T-helper 1 cell (primary cell): ENCODE data around the gene TMEM91.
"Not testable (repeated sequence)": the region's sequence is repeated elsewhere in the genome, so short reads cannot be mapped to it uniquely, and the experiment has no call there.

Experiments used
- DNase-seq, 5 donors: peaks; one replicate each; pipeline ENCODE4 v3.0.0-alpha.2; 2012 to 2020

Gene TMEM91

GRCh38 chr19:41353466-41354342, 22.6 kb upstream of the TMEM91 start, which contains the start of gene TGFB1:
TGFB1 (minus strand) TSS chr19:41353922; CDS start chr19:41353044, 878 bp downstream.
- peak; percentile 92 to 97 (median 92) for DNase-seq

DNA sequence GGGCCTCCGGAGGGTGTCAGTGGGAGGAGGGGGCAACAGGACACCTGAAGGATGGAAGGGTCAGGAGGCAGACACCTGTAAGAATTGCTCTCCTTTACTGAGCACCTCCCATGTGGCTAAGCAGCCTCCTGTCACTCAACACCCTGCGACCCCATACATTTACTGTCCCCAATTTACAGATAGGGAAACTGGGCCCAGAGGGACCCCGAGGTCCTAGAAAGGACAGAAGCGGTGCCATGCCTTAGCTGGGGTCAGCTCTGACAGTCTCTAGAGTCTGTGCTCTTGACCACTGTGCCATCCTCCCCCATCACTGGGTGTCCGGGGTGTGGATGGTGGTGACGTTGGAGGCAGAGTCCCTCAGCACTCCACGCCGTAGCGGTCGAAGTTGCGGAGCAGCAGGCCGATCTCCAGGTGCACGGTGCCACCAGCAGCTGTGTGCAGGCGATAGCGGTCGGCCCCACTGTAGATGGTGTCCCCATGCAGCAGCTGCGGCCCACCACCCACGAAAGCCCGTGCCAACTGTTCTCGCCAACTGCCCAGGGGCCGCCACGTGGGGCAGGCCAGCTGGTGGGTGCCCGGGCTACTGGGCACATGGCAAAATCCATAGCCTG, 21.9 kb upstream of the TMEM91 start:
- no peak for DNase-seq

GRCh38 chr19:41355035-41355434, 21.3 kb upstream of the TMEM91 start:
- DNase-seq = no peak

GRCh38 chr19:41355802-41356201, 20.5 kb upstream of the TMEM91 start:
- DNase-seq = no peak

- DNase-seq = peak in 1 of 5 donors; percentile 50
Measured at GRCh38 chr19:41356984-41357739, 19.2 kb upstream of the TMEM91 start.

GRCh38 chr19:41357746-41358145, 18.6 kb upstream of the TMEM91 start:
- DNase-seq = no peak

- DNase-seq = no peak
Measured at GRCh38 chr19:41359741-41360140, 16.6 kb upstream of the TMEM91 start.

DNA sequence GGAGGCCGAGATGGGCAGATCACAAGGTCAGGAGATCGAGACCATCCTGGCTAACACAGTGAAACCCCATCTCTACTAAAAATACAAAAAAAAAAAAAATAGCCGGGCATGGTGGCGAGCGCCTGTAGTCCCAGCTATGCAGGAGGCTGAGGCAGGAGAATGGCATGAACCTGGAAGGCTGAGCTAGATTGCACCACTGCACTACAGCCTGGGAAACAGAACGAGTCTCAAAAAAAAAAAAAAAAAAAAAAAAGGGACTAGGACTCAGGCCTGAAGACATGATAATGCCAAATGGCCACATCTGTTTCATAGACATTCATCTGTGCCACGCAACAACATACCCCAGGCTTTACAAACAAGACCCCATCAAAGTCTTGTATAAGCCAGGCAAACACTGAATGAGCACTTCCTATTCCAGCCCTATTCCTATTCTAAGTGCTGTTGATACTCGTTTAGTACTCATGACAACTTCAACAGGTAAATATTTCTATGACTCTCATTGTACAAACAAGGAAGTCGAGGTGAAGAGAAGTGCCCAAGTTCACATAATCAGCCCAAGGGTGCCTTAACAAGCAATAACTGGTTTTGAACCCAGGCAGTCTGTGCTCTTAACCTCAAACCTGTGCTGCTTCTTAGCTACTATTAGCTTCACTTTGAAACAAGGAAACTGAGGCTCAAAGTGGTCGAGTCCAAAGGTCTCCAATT, 14.0 kb upstream of the TMEM91 start:
- no peak for DNase-seq

GRCh38 chr19:41363371-41363752, 13.0 kb upstream of the TMEM91 start:
- no peak for DNase-seq

DNA sequence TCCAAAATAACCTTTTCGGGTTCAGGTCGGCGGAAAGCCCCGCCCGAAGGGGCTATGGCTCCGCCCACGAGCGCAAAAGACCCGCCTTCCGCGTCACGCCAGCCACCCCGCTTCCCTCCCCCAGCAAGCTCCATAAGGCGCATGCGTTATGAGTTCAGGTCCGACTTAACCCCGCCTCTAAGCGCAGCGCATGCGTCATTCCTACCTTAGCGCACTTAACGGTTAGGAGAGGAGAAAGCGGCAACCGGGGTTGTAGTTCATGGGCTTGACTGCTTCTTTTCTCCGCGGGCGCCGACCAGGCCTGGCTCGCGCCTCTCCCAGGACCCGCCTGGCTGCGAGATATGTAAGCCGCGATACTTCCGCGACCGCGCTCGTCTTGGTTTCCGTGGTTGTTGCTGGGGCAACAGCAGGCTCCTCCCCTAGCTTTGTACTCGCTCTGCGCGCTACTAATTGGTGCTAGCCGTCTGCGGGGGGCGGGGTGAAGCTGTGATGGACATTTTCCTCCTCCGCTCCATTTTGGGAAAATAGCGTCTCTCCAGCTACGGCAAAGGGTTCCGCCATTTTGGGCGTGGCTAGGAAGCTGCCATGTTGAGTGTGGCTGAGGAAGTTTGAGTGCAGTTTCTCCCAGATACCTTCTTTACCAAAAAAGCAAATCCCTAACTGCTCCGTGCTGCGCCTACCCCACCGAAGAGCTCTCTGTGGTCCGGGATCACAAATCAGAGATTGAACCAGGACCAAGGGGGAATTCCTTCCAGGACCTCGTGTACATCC, 12.4 kb upstream of the TMEM91 start, which contains the start of gene B9D2:
TSS of gene B9D2 (minus strand) at position 397 of the 771 bp plus-strand sequence. CDS start 630 bp downstream, outside the sequence.
- DNase-seq = peak; percentile 96 to 99 (median 98)

DNA sequence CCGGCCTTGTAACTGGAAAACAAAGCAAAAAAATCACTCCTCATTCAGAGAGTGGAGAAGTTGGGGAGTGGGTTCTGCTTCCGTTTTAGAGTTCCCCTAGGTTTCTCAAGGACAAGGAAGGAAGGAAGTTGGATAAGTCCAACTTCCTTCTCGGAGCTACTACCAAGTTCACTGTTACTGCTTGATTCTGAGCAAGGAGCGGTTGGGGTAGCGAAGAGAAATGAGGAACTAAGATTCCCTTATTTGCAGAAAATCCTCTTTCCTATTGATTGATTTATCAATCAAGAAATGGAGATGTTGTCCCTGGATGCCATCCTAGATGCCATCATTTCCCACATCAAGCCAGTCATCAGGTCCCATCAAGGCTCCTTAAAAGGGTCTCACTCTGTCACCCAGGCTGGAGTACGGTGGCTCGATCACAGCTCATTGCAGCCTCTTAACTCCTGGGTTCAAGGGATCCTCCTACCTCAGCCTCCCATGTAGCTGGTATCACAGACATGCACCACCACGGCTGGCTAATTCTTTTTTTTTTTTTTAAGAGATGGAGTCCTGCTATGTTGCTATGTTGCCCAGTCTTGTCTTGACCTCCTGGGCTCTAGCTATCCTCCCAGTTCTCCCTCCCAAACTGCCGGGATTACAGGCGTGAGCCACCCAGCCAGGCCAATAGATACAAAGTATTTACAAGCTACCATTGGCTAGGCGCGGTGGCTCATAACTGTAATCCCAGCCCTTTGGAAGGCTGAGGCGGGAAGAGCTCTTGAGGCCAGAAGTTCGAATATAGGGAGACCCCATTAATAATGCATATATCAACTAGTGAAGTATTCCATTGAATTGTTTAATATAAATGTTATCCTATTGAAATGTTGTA, 11.6 kb upstream of the TMEM91 start:
- no peak for DNase-seq

DNA sequence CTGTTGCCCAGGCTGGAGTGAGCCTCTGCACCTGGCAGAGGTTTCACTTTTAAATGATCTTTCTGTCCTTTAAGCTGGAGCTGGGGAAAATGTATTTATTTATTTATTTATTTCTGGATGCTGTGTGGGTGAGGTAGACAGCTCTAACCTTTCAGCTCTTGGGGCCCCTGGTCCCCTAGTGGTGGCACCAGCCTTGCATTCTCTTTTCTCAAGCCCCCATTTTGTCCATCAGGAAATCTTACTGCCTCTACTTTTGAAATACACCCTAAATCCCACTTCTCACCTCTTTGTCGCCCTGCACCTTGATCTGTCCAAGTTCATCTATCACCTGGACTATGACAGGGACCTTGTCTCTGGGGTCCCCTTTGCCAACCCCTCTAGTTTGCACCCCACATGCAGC, 10.2 kb upstream of the TMEM91 start:
- DNase-seq = no peak

GRCh38 chr19:41367848-41368301, 8.5 kb upstream of the TMEM91 start:
- no peak for DNase-seq

DNA sequence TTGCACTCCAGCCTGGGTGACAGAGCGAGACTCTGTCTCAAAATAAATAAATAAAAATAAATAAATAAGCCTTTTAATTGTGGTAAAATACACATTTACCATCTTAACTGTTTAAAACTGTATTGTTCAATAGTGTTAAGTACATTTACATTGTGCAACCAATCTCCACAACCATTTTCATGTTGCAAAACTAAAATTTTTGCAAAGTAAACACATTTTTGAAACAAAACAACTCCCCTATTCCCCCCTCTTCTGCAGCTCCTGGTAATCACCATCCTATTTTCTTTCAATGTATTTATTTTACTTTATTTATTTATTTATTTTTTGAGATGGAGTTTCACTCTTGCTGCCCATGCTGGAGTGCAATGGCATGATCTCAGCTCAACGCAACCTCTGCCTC, 6.6 kb upstream of the TMEM91 start:
- DNase-seq = no peak

DNA sequence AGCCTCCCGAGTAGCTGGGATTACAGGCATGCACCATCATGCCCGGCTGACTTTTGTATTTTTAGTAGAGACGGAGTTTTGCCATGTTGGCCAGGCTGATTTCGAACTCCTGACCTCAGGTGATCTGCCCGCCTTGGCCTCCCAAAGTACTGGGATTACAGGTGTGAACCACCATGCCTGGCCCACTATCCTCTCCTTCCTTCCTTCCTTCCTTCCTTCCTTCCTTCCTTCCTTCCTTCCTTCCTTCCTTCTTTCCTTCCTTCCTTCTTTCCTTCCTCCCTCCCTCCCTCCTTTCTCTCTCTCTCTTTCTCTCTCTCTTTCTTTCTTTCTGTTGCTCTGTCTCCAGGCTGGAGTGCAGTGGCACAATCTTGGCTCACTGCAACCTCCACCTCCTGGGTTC, 5.2 kb upstream of the TMEM91 start:
- not testable (repeated sequence) for DNase-seq

DNA sequence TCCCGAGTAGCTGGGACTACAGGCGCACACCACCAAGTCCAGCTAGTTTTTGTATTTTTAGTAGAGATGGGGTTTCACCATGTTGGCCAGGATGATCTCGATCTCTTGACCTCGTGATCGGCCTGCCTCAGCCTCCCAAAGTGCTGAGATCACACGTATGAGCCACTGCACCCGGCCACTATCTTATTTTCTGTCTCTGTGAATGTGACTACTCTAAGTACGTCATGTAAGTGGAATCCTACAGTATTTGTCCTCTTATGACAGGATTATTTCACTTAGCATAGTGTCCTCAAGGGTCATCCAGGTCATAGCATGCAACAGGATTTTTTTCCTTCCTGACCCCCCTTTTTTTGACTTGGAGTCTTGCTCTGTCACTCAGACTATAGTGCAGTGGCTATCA, 4.8 kb upstream of the TMEM91 start:
- no peak for DNase-seq

DNA sequence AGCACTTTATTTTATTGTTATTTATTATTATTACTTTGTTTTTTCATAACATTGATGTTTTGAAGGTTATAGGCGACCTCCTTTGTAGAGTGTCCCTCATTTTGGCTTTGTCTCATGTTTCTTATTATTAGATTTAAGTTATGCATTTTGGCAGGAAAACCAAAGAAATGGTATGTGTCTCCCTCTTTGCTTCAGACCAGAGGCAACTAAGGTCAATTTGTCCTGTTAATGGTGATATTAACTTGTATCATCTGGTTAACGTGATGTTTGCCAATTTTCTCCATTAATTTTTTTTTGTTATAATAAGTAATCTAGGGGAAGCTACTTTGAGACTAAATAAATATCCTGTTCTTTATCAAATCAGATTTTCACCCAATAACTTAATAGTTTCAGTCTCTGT, 3.8 kb upstream of the TMEM91 start:
- DNase-seq = no peak

GRCh38 chr19:41373993-41374392, 2.3 kb upstream of the TMEM91 start:
- no peak for DNase-seq

- DNase-seq = no peak
Measured at GRCh38 chr19:41376998-41377365, 649 bp downstream of the TMEM91 start.

GRCh38 chr19:41377977-41378709, 1.8 kb downstream of the TMEM91 start:
- DNase-seq = no peak
